ENCODE measurements around the gene THADA. TPM values are rescaled to one million over a fixed set of nuclear protein-coding genes. Genes with fewer than 3 reads are reported as not detected.

The THADA gene
- polyA plus RNA-seq, 3 donors: 7.3 to 11.2 (median 9.7) TPM

- H3K27ac Mint-ChIP-seq: no peak overlapping the region
- H3K4me3 Mint-ChIP-seq: no peak overlapping the region
- Histone ChIP-seq H3K4me1 (ENCODE audit: control insufficient read depth in 1 of 2, insufficient read depth in 2 of 2, low read length in 2 of 2) (no peaks in the 10 kb centered on the region), H3K4me3 (replicated peaks in 1 of 3; ENCODE audit: low read depth in 2 of 3, low read length in 3 of 3) (no peak overlapping the region), H3K36me3 (replicated peaks in 1 of 2; ENCODE audit: control insufficient read depth in 1 of 2, insufficient read depth in 2 of 2, low read length in 2 of 2) (no peaks in the 10 kb centered on the region), H3K9me3 (replicated peaks in 1 of 2; ENCODE audit: control insufficient read depth in 1 of 2, insufficient read depth in 1 of 2, low read length in 2 of 2) (no peaks in the 10 kb centered on the region), H4K20me1 (ENCODE audit: insufficient read depth, low read length) (no peaks in the 10 kb centered on the region), H3K27ac (ENCODE audit: low read depth in 1 of 2, low read length in 2 of 2) (no peak overlapping the region), H3K4me2 (replicated peaks; ENCODE audit: extremely low read depth, low read length, poor library complexity, severe bottlenecking) (no peak overlapping the region), H3K27me3 (ENCODE audit: control insufficient read depth in 2 of 2, insufficient read depth in 2 of 2, low read length in 2 of 2) (no peaks in the 10 kb centered on the region), H2AFZ (ENCODE audit: insufficient read depth, low read depth, low read length, poor library complexity, severe bottlenecking) (no peak overlapping the region), H3K9ac (ENCODE audit: insufficient read depth, low read length, poor library complexity, severe bottlenecking) (no peak overlapping the region), H3K79me2 (ENCODE audit: insufficient read depth, low read length) (no peaks in the 10 kb centered on the region)
- no peaks in the 10 kb centered on the region for H3K9me3 Mint-ChIP-seq
- TF ChIP-seq CTCF (IDR thresholded peaks at IDR 0.05): no peak
- no peak for DNase-seq
- H3K36me3 Mint-ChIP-seq: peaks cover 17 to 21% of the 10 kb centered on the region in 2 donors
- H3K27me3 Mint-ChIP-seq (ENCODE audit: low read depth in 3 of 3): peaks cover 2 to 3% (median 3%) of the 10 kb centered on the region in 3 donors
- H3K4me1 Mint-ChIP-seq: peaks cover 3% of the 10 kb centered on the region
- 96% methylated on average over 5 of the region's 8 CpGs for WGBS (ENCODE audit: insufficient coverage)
- intact Hi-C loops (cut with micrococcal nuclease): no loop called here
Observed at GRCh38 chr2:43376523-43377198, 219.2 kb downstream of the THADA start.

- peaks cover 2 to 3% (median 2%) of the 10 kb centered on the region in 3 donors for H3K27me3 Mint-ChIP-seq (ENCODE audit: low read depth in 3 of 3)
- Histone ChIP-seq H3K27ac (ENCODE audit: low read depth in 1 of 2, low read length in 2 of 2) (no peak overlapping the region), H2AFZ (ENCODE audit: insufficient read depth, low read depth, low read length, poor library complexity, severe bottlenecking) (no peak overlapping the region)
Observed at GRCh38 chr2:43375746-43376522, 219.9 kb downstream of the THADA start.

More at GRCh38 chr2:43375746-43376522, 219.9 kb downstream of the THADA start:
- WGBS (ENCODE audit: insufficient coverage): 100% methylated on average over 2 of the region's 3 CpGs
- H3K4me1 Mint-ChIP-seq: peaks cover 3% of the 10 kb centered on the region
- no peak for DNase-seq
- peaks cover 16 to 18% of the 10 kb centered on the region in 2 donors for H3K36me3 Mint-ChIP-seq
- intact Hi-C loops (cut with micrococcal nuclease): no loop called here
- H3K4me3 ChIP-seq (replicated peaks in 1 of 3; ENCODE audit: low read depth in 2 of 3, low read length in 3 of 3): no peak overlapping the region
- no peak overlapping the region for H3K4me2 ChIP-seq (replicated peaks; ENCODE audit: extremely low read depth, low read length, poor library complexity, severe bottlenecking)
- peaks cover 0 to under 1% of the 10 kb centered on the region in 2 donors for H3K4me1 ChIP-seq (ENCODE audit: control insufficient read depth in 1 of 2, insufficient read depth in 2 of 2, low read length in 2 of 2)
- no peaks in the 10 kb centered on the region for H3K36me3 ChIP-seq (replicated peaks in 1 of 2; ENCODE audit: control insufficient read depth in 1 of 2, insufficient read depth in 2 of 2, low read length in 2 of 2)
- H3K9ac ChIP-seq (ENCODE audit: insufficient read depth, low read length, poor library complexity, severe bottlenecking): no peak overlapping the region
- no peaks in the 10 kb centered on the region for H4K20me1 ChIP-seq (ENCODE audit: insufficient read depth, low read length)
- H3K27me3 ChIP-seq (ENCODE audit: control insufficient read depth in 2 of 2, insufficient read depth in 2 of 2, low read length in 2 of 2): no peaks in the 10 kb centered on the region
- no peaks in the 10 kb centered on the region for H3K79me2 ChIP-seq (ENCODE audit: insufficient read depth, low read length)
- no peak for TF ChIP-seq CTCF (IDR thresholded peaks at IDR 0.05)
- H3K9me3 Mint-ChIP-seq: no peaks in the 10 kb centered on the region
- no peak overlapping the region for H3K4me3 Mint-ChIP-seq
- no peaks in the 10 kb centered on the region for H3K9me3 ChIP-seq (replicated peaks in 1 of 2; ENCODE audit: control insufficient read depth in 1 of 2, insufficient read depth in 1 of 2, low read length in 2 of 2)
- no peak overlapping the region for H3K27ac Mint-ChIP-seq

All from CD14-positive monocyte (primary cell).